Naive B cell (primary cell): ENCODE results near the gene CRELD2. TPM values are rescaled to one million over a fixed set of nuclear protein-coding genes. Genes with fewer than 3 reads are reported as not detected.

Source experiments
- ATAC-seq, 2 donors: fragments of 150-1000 bp; cut with Tn5 transposase; 2 replicates each; pipeline ENCODE4 v1.10.0; 2021; ENCODE audit warnings: low read depth in 2 of 2, mild to moderate bottlenecking in 2 of 2, moderate library complexity in 2 of 2
- DNase-seq: peaks from one replicate; pipeline ENCODE4 v3.0.0; 2022
- H3K27ac Mint-ChIP-seq, 6 donors: one replicate each; pipeline ENCODE4 v1.8.0; 2020 to 2022; ENCODE audit warnings: mild to moderate bottlenecking in 6 of 6, mixed read lengths in 6 of 6, moderate library complexity in 5 of 6, inconsistent platforms in 2 of 6
- H3K27me3 Mint-ChIP-seq, 3 donors: one replicate each; pipeline ENCODE4 v1.8.0; 2021 to 2022; ENCODE audit warnings: mixed read lengths in 3 of 3, mild to moderate bottlenecking in 1 of 3
- H3K36me3 Mint-ChIP-seq, 2 donors: one replicate each; pipeline ENCODE4 v1.8.0; 2020 to 2022; ENCODE audit warnings: mixed read lengths in 2 of 2, inconsistent platforms in 1 of 2, mild to moderate bottlenecking in 1 of 2
- H3K4me1 Mint-ChIP-seq, 3 donors: one replicate each; pipeline ENCODE4 v1.8.0; 2020 to 2022; ENCODE audit warnings: mixed read lengths in 3 of 3, inconsistent platforms in 1 of 3, mild to moderate bottlenecking in 1 of 3, moderate library complexity in 1 of 3
- H3K4me3 Mint-ChIP-seq, 8 donors: one replicate each; pipeline ENCODE4 v1.8.0; 2020 to 2022; ENCODE audit warnings: mild to moderate bottlenecking in 8 of 8, mixed read lengths in 8 of 8, moderate library complexity in 8 of 8, inconsistent platforms in 2 of 8
- H3K9me3 Mint-ChIP-seq, 7 donors: one replicate each; pipeline ENCODE4 v1.8.0; 2020 to 2022; ENCODE audit warnings: mixed read lengths in 7 of 7, mild to moderate bottlenecking in 5 of 7, inconsistent platforms in 2 of 7, moderate library complexity in 1 of 7
- polyA plus RNA-seq, 6 donors: library from polyadenylated mRNA; unstranded; fragments of 300-500 nt; fragmentation: Illumina TruSeq; gene quantifications; one replicate each; pipeline ENCODE4 v1.2.3, GENCODE V29; 2021; ENCODE audit warnings: low read depth in 6 of 6

CRELD2 gene
- polyA plus RNA-seq, 6 donors from 2014 or later: 21.9 to 33.8 (median 28.0) TPM

DNA sequence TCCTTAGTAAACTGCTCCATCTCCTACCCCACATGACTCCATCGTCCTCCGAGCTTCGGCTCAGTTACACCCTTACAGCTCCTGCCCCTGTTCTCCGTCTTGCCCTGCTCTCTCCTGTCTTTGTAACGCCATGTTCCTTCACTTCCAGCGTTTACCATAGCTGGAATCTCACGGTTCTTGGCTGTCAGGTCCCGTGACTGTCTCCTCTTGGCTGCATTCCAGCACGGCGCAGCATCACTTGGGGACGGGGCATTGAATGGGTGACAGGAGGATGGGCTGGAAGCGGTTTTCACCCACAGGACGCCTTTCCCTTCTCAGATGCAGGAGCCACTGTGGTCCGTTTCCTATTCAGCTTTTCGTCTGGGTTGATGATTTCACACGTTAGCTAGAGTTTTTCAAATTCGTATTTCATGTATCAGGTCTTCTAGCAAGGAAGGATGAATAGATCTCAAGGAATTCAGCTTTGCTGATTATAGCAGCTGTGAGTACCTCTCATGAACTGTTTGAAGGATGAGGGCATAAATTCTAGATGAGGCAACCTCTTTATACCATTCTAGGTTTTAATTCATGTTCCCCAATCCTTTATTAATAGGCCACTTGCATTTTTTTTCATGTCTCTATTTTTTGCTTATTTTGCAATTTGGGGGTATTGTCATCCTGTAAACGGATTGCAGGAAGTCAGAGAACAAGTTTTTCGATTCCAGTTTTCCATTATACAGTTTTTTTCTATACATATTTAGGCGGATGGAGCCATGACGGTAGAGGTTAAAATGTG lies 35.7 kb upstream of the CRELD2 start:
- peaks cover 19 to 26% (median 20%) of the 10 kb centered on the region in 3 donors for H3K4me1 Mint-ChIP-seq

DNA sequence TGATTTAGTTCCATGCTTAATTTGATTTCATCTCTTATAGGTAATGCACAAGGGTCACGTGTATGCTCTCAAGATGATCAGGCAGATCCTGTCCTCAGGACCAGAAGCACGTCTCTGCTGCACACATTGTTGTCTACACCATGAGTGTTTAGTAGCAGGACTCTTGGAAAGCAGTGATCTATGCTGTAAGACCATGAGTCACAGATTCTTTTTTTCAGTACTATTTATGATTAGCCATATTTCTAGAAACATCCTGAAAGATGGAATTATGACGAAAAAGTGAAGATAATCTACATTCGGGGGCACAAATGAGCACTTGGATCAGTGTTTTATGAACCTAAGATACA lies 35.2 kb upstream of the CRELD2 start:
- Mint-ChIP-seq H3K27me3 (no peaks in the 10 kb centered on the region), H3K4me1 (peaks cover 18 to 23% (median 20%) of the 10 kb centered on the region in 3 donors), H3K36me3 (peaks cover 20 to 21% of the 10 kb centered on the region in 2 donors), H3K4me3 (no peak overlapping the region), H3K27ac (peak overlapping the region in 1 of 6 donors; percentile 3), H3K9me3 (no peaks in the 10 kb centered on the region)
- DNase-seq (no peak), ATAC-seq (no peak)

More for the DNA sequence above, 35.7 kb upstream of the CRELD2 start:
- ATAC-seq (no peak), DNase-seq (no peak)
- no peaks in the 10 kb centered on the region for H3K27me3 Mint-ChIP-seq
- H3K4me3 Mint-ChIP-seq: no peak overlapping the region
- H3K27ac Mint-ChIP-seq: peak overlapping the region in 1 of 6 donors; percentile 3
- peaks cover 20 to 26% of the 10 kb centered on the region in 2 donors for H3K36me3 Mint-ChIP-seq
- no peaks in the 10 kb centered on the region for H3K9me3 Mint-ChIP-seq

DNA sequence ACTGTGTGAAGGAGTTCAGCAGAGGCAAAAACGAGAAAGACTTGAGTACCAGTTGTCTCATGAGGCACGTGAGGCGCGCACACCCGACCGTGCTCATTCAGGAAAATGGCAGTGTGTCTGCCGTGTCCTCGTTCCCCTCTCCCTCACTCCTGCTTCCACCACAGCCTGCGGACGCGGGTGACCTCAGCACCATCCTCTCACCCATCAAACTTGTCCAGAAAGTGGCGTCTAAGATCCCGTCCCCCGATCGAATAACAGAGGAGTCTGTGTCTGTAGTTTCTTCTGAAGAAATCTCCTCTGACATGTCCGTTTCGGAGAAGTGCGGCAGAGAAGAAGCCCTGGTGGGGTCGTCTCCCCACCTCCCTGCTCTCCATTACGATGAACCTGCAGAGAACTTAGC lies 34.4 kb upstream of the CRELD2 start:
- H3K27ac Mint-ChIP-seq: no peak overlapping the region
- no peaks in the 10 kb centered on the region for H3K27me3 Mint-ChIP-seq
- ATAC-seq: no peak
- H3K36me3 Mint-ChIP-seq: peaks cover 19 to 20% of the 10 kb centered on the region in 2 donors
- peak overlapping the region in 2 of 8 donors; percentile 26 to 59 for H3K4me3 Mint-ChIP-seq
- no peaks in the 10 kb centered on the region for H3K9me3 Mint-ChIP-seq
- DNase-seq: no peak
- H3K4me1 Mint-ChIP-seq: peaks cover 18 to 23% (median 20%) of the 10 kb centered on the region in 3 donors

DNA sequence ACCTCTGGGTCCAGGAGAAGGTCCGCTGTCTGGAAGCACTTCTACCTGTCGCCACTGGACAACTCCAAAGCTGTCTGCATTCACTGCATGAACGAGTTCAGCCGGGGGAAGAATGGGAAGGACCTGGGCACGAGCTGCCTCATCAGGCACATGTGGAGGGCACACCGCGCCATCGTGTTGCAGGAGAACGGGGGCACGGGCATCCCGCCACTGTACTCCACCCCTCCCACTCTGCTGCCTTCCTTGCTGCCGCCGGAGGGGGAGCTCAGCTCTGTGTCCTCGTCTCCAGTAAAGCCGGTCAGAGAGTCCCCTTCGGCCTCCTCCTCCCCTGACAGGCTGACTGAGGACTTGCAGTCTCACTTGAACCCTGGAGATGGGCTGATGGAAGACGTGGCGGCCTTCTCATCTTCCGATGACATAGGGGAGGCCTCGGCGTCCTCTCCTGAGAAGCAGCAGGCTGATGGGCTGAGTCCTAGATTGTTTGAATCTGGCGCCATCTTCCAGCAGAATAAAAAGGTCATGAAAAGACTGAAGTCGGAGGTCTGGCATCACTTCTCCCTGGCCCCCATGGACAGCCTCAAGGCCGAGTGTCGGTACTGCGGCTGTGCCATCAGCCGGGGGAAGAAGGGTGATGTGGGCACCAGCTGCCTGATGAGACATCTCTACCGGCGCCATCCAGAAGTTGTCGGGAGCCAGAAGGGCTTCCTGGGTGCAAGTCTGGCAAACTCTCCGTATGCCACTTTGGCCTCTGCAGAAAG lies 33.8 kb upstream of the CRELD2 start:
- H3K36me3 Mint-ChIP-seq: peaks cover 20 to 23% of the 10 kb centered on the region in 2 donors
- ATAC-seq: no peak
- H3K27ac Mint-ChIP-seq: no peak overlapping the region
- peaks cover 18 to 23% (median 20%) of the 10 kb centered on the region in 3 donors for H3K4me1 Mint-ChIP-seq
- H3K27me3 Mint-ChIP-seq: no peaks in the 10 kb centered on the region
- peaks cover 0 to 2% (median 0%) of the 10 kb centered on the region in 7 donors for H3K9me3 Mint-ChIP-seq
- no peak overlapping the region for H3K4me3 Mint-ChIP-seq
- no peak for DNase-seq

DNA sequence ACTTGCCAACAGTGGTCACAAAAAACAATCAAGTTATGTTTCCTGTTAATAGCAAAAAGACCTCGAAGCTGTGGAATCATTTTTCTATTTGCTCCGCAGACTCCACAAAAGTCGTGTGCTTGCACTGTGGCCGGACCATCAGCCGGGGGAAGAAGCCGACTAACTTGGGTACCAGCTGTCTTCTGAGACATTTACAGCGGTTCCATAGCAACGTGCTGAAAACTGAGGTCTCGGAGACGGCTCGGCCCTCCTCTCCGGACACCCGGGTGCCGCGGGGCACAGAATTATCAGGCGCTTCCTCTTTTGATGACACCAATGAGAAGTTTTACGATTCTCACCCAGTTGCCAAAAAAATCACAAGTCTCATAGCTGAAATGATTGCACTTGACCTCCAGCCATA lies 33.2 kb upstream of the CRELD2 start:
- peaks cover 0 to 2% (median 0%) of the 10 kb centered on the region in 7 donors for H3K9me3 Mint-ChIP-seq

DNA sequence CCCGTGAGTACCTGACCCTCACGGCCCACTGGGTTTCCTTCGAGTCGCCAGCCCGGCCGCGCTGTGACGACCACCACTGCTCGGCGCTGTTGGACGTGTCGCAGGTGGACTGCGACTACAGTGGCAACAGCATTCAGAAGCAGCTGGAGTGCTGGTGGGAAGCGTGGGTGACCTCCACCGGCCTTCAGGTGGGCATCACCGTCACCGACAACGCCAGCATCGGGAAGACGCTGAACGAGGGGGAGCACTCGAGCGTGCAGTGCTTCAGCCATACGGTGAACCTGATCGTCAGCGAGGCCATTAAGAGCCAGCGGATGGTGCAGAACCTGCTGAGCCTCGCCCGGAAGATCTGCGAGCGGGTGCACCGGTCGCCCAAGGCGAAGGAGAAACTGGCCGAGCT lies 32.6 kb upstream of the CRELD2 start:
- peaks cover 0 to 4% (median 0%) of the 10 kb centered on the region in 7 donors for H3K9me3 Mint-ChIP-seq
- H3K4me1 Mint-ChIP-seq: peaks cover 10 to 16% (median 15%) of the 10 kb centered on the region in 3 donors
- ATAC-seq: no peak
- H3K4me3 Mint-ChIP-seq: no peak overlapping the region
- H3K36me3 Mint-ChIP-seq: peaks cover 20 to 24% of the 10 kb centered on the region in 2 donors
- H3K27me3 Mint-ChIP-seq: no peaks in the 10 kb centered on the region
- H3K27ac Mint-ChIP-seq: peak overlapping the region in 1 of 6 donors; percentile 58
- no peak for DNase-seq

More for the DNA sequence above, 33.2 kb upstream of the CRELD2 start:
- Mint-ChIP-seq H3K4me3 (no peak overlapping the region), H3K27ac (no peak overlapping the region), H3K27me3 (no peaks in the 10 kb centered on the region), H3K36me3 (peaks cover 20 to 24% of the 10 kb centered on the region in 2 donors), H3K4me1 (peaks cover 13 to 19% (median 18%) of the 10 kb centered on the region in 3 donors)
- DNase-seq: no peak
- ATAC-seq: no peak

DNA sequence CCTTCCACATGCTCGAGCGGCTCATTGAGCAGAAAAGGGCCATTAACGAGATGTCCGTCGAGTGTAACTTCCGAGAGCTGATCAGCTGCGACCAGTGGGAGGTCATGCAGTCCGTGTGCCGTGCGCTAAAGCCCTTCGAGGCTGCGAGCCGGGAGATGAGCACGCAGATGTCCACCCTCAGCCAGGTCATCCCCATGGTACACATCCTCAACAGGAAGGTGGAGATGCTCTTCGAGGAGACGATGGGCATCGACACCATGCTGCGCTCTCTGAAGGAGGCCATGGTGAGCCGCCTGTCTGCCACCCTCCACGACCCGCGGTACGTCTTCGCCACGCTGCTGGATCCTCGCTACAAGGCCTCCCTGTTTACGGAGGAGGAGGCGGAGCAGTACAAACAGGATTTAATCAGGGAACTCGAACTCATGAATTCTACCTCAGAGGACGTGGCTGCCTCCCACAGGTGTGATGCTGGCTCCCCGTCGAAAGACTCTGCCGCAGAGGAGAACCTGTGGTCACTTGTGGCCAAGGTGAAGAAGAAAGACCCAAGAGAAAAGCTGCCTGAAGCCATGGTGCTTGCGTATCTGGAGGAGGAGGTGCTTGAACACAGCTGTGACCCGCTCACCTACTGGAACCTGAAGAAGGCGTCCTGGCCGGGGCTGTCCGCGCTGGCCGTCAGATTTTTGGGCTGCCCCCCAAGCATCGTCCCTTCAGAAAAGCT lies 31.9 kb upstream of the CRELD2 start:
- H3K4me3 Mint-ChIP-seq: no peak overlapping the region
- DNase-seq (no peak), ATAC-seq (no peak)
- H3K27ac Mint-ChIP-seq: no peak overlapping the region
- peaks cover 25 to 28% of the 10 kb centered on the region in 2 donors for H3K36me3 Mint-ChIP-seq
- H3K9me3 Mint-ChIP-seq: peaks cover 0 to 8% (median 4%) of the 10 kb centered on the region in 7 donors
- H3K4me1 Mint-ChIP-seq: peaks cover 8 to 18% (median 17%) of the 10 kb centered on the region in 3 donors
- no peaks in the 10 kb centered on the region for H3K27me3 Mint-ChIP-seq

DNA sequence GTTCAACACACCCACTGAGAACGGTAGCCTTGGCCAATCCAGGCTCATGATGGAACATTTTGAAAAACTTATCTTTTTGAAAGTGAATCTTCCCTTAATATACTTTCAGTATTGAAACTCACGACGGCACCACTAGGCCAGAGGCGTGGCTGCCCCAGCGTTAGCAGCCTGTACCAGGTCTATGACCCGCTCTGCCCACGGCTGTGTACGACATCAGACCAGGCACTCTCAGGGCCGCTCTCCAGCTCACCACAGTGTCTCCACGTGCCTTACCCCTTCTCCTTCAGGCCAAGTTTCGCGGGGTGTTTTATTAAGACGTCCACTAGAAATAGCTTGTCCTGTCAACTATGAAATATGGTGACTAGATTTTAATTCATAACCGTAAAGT lies 31.4 kb upstream of the CRELD2 start:
- no peak for DNase-seq
- Mint-ChIP-seq H3K27ac (no peak overlapping the region), H3K27me3 (no peaks in the 10 kb centered on the region), H3K4me1 (peaks cover 7 to 19% (median 15%) of the 10 kb centered on the region in 3 donors), H3K36me3 (peaks cover 27 to 31% of the 10 kb centered on the region in 2 donors), H3K9me3 (peaks cover 0 to 8% (median 4%) of the 10 kb centered on the region in 7 donors), H3K4me3 (no peak overlapping the region)
- no peak for ATAC-seq

DNA sequence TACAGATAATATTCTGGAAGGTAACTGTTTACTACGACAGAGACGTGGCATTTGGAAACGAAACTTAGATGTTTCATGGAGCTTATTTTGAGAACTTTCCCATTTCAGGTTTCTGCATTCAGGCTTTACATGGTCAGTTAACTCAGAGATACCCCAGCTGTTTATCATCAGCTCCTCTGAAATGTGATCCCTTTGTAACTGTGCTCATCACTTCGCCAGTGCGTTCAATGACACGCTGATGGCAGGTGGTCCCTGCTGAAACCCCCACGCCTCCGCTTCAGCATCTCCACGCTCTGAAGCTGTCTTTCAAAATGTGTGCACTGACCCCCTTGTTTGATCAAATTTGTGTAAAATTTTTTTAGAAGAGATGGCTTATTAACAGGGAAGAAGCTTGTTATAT lies 30.7 kb upstream of the CRELD2 start:
- ATAC-seq (no peak), DNase-seq (no peak)
- Mint-ChIP-seq H3K27me3 (no peaks in the 10 kb centered on the region), H3K36me3 (peaks cover 27 to 30% of the 10 kb centered on the region in 2 donors), H3K27ac (no peak overlapping the region), H3K4me3 (no peak overlapping the region), H3K4me1 (peaks cover 7 to 14% (median 10%) of the 10 kb centered on the region in 3 donors), H3K9me3 (peaks cover 0 to 8% (median 4%) of the 10 kb centered on the region in 7 donors)

DNA sequence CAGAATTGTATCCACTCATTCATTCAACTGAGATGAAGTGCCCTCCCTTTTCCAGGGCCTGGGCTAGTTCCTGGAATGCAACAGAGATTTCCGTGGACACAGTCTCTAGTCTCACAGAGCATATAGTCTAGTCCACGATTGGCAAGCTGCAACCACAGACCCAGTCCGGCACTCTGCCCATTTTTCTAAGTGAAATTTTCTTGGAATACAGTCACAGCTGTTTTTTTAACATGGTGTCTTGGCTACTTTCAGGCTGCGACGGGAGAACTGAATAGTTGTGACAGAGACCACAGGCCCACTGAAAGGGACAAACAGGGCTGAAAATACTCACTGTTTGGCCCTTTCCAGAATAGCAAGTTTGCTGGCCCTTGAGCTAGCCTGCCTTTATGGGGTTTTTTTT lies 29.4 kb upstream of the CRELD2 start:
- peaks cover 3 to 6% (median 6%) of the 10 kb centered on the region in 3 donors for H3K4me1 Mint-ChIP-seq
- H3K36me3 Mint-ChIP-seq: peaks cover 16 to 22% of the 10 kb centered on the region in 2 donors
- no peak for ATAC-seq
- no peak overlapping the region for H3K27ac Mint-ChIP-seq
- H3K9me3 Mint-ChIP-seq: peaks cover 0 to 10% (median 9%) of the 10 kb centered on the region in 7 donors
- no peak overlapping the region for H3K4me3 Mint-ChIP-seq
- no peaks in the 10 kb centered on the region for H3K27me3 Mint-ChIP-seq
- no peak for DNase-seq

DNA sequence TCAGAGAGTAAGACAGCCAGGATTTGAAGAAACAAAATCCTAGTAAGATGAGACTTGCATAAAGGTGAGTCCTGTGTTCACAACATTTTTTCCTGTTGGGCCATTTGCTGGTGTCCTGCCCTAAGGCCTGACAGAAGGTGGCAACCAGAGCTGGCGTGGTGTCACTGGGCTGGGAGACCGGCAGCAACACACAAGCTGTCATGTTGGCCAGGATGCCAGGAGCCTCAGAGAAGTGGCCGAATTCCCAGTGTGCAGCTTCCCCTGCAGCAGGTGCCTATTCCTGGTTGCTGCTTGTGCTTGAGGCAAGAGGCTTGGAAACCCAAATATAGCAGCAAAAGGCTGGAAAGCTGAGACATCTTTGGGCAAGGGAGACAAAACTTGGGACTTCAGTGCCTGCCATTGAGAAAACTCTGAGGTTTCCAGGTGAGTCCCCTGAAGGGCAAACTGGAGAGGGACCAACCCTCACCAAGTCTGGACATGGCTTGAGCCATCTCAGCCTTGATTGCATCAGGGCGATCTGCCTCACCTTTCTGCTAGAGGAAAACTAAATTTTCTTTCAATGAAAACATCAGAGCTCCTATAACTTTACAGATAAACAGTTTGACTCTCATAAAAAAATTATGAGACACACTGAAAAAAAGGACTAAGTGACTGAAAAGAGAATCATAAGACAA lies 26.1 kb upstream of the CRELD2 start:
- peaks cover 2 to 16% (median 9%) of the 10 kb centered on the region in 7 donors for H3K9me3 Mint-ChIP-seq
- DNase-seq (no peak), ATAC-seq (no peak)
- H3K36me3 Mint-ChIP-seq: peaks cover 15 to 18% of the 10 kb centered on the region in 2 donors
- H3K27ac Mint-ChIP-seq: peak overlapping the region in 1 of 6 donors; percentile 75
- no peak overlapping the region for H3K4me3 Mint-ChIP-seq
- H3K4me1 Mint-ChIP-seq: peaks cover 1 to 8% (median 6%) of the 10 kb centered on the region in 3 donors
- H3K27me3 Mint-ChIP-seq: no peaks in the 10 kb centered on the region

DNA sequence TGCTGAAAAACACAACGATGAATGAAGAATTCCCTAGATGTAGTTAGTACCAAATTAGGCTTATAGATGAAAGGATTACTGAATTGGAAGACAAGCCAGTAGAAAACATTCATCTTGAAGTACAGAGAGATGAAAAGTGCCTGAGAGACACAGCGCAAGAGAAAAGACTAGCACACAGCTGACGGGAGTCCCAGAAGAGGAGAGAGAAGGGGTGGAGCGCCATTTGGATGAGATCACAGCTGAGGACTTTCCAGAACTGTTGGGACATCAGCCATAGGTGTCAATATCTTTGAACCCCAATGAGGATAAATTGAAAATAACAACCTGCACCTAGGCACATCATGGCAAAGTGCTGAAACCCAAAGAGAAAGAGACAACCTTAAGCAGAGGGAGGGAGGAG lies 25.4 kb upstream of the CRELD2 start:
- no peak for DNase-seq
- no peak for ATAC-seq
- Mint-ChIP-seq H3K27me3 (no peaks in the 10 kb centered on the region), H3K36me3 (peaks cover 15 to 18% of the 10 kb centered on the region in 2 donors), H3K4me1 (peaks cover 1 to 8% (median 6%) of the 10 kb centered on the region in 3 donors), H3K9me3 (peaks cover 2 to 16% (median 9%) of the 10 kb centered on the region in 7 donors), H3K4me3 (no peak overlapping the region), H3K27ac (peak overlapping the region in 2 of 6 donors; percentile 10 to 60)
